CD4-positive, alpha-beta T cell treated with Interleukin-6 at 100 ng/mL for 8 hours (primary cell): Measurements from ENCODE around the gene ASCC2.

Experiments used
- DNase-seq: peaks from one replicate; pipeline ENCODE4 v3.0.0-alpha.2; 2020; ENCODE audit warnings: mixed read lengths, low spot score

Gene ASCC2

DNA sequence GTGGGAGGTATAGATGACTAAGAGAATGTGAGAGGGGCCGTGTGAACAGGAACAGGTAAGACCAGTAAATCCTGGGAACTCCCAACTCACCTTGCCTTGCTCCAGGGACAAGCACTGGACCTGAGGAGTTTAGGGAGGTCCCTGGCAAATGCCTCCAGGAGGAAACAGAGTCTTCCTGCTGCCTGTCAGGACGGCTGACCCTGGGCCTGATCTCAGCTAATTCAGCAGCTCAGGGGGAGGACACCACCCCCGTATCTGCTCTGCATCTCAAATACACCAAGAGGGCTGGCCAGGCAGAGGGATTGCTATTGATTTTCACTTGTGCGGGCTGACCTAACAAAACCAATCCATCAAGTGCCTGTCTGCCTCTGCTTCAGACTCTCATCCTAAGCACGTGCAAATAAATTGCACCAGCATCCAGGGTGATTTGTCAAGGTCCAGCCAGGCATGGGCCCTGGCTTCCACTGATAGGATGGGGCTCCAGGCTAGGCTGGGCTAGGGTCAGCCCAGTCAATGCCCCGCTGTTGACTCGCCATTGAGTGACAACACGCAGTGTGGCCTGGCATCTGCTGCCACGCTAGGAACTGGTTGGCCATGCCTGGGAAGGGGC, 50.6 kb downstream of the ASCC2 start:
- no peak for DNase-seq

DNA sequence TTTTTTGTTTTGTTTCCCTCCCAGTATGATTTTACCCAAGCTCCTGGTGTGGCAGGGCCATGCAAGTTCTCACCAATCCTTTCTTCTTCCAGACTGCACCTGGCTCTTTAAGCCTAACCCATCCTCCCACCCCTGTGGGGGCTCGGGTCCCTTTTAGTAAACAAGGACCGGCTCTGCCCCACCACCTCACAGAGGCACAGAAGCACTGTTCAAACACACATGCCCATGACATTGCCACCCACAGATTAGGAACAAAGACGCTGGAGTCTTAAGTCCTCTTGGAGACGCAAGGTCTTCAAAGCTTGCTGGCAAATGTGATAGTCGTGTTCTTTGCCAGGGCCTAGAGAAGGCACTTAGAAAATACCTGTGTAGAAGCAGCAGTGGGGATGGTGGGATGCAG, 52.0 kb downstream of the ASCC2 start:
- no peak for DNase-seq

DNA sequence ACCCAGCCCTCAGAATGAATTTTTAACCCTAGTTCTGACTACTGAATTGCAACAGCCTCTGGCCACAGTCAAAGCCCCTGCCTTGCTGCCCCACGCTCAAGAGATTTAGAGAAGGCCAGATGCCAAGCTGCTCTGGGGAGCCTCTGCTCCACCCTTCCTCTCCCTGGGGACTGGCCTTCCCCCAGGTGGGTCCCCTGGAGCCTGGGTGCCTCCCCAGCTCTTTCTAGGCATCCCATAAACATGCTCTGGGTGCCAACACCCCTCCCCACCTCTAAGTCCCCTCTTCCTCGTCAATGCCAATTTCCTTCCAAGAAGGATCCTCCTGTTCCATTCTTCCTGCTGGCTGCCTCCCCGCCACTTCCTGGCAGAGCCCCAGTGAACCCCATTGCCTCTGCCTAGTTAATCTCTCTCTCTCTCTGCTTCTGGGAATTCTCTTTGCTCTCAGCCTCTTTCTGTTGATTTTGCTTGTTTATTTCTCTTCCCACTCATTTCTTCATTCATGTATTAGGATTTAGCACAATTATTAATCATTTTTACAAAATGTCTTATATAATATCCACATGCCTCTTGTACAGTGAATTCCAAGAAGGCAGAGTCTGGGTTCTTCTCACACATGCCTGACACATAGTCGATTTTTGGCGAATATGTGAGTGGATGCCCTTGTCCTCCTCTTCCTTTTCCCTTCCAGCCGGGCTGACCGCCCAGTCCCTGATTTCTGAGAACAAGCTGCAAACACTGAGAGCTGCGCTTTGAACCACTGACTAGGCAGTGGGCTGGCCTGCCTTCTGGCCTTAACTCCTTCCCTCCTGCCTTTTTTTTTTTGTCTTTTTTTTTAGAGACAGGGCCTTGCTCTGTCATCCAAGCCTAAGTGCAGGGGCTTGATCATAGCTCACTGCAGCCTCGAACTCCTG, 53.4 kb downstream of the ASCC2 start:
- DNase-seq, result no peak

DNA sequence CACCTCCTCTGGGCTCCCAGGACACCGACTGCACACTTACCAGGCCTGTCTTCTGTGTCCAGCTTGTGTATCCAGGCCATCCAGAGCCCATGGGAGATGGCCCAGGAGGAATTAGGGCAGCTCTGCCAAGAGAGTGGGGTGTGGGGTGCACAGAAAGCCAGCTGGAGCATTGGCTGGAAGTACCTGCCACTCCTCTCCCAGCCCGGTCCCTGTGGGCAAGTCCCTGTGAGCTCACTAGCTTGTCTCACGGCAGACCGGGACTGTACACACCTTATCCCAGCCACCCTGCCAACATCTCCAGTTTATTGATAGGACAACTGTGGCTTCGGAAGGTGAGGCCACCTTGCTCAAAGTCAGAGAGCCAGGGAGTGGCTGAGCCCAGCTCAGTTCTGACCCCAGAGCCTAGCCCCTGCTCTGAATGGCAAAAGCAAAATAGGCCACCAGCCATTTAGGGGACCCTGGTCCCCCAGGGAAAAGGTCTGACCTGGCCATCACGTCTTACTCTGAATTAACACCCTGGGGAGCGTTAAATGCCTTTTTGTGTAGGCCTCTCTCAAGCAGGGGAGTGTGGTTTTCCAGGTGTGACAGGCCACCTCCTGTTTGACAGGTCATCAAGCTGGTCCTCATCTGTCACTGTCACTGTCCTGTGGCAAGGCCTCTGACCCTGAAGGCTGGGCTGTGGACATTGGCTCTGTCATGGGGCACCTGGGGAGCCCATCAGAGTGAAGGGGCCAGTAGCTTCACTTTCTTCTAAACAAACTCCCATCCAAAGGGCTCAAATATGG, 55.8 kb downstream of the ASCC2 start:
- no peak for DNase-seq

DNA sequence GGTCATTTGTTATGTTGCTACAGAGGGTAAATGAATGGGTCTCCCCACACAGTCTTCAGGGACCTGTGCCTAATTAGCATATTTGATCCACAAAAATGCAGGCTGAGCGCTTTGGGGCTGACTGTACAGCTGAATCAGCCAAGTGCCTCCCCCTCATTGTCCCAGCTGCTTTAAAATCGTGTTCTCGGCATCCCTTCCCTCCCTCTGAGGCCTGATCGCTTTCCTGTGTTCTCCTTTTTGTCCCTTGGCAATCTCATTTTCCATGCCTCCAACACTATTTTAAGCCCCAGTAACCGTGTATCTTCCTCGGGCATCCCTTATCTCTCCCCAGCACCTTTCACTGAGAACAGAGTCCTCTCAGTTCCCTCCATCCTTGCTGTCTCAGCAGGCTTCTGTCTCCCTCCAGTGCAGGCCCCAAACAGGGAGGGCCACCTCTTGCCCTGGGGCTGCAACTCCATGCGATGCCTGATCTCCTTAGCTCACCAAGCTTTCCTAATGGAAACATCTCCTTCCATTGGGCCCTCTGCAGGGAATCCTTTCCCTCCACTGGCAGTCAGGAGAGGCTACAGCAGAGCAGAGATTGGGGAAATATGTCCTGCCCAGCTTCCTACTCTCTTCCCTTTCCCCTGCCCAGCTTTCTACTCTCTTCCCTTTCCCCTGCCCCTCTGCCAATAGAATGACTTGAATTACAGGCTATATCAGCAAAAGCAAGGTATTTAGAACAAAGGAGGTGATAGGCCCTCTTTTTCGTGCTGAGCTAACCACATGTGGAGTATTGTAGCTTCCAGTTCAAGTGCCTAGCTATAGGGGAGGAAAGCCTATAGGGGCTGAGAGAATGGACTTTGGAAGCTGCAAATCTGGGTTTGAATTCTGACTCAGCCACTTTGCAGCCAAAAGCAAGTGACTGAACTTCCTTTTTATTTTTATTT, 57.1 kb downstream of the ASCC2 start:
- no peak for DNase-seq

DNA sequence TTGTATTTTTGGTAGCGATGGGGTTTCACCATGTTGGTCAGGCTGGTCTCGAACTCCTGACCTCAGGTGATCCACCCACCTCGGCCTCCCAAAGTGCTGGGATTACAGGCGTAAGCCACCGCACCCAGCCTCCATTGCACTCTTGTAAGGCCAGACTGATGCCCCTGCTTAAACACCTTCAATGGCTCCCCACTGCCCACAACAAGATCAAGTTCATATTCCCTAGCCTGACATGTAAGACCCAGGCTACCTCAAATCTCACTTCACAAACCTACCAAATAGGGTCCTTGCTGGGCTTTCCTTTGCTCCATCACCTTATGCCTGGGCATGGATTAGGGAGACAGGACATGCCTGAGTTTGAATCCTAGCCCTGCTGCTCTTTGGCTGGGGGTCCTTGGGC, 57.9 kb downstream of the ASCC2 start:
- DNase-seq, result no peak

DNA sequence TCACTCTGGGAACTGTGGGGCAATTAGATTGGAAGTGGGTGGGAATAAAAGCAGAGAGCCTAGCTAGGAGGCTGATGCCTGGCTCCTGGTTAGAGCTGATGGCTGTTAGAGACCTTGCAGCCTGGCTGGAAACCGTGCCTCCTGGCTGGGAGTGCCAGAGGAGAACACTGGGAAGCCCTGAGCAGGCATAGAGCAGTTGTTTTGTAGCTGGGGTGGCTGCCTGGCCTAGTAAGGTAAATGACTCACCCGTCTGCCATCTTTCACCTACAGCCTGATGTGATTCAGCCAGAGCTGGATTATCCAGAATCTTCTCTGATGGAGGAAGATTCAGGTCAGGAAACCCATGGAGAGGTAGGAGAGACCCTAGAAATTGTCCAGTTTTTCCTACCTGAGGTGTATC, 64.8 kb downstream of the ASCC2 start:
- no peak for DNase-seq

DNA sequence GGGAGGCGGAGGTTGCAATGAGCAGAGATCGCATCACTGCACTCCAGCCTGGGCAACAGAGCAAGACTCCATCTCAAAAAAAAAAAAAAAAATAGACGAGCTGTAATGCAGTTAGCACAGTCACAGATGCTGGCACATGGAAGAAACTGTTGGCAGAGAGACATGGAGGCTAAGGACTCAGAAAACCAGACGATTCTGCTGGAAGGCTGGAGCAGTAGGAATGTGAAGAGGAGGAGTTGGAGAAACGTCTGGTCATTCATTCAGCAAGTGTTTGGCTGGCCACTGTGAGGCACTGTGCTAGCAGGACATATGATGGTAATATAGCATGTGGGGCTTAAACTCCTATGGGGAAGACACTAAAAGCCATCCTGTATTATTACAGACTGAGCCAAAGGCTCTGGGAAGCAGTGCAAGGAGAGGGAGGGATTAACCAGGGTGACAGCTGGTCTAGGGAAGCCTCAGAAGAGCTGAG, 65.9 kb downstream of the ASCC2 start:
- DNase-seq, result no peak

DNA sequence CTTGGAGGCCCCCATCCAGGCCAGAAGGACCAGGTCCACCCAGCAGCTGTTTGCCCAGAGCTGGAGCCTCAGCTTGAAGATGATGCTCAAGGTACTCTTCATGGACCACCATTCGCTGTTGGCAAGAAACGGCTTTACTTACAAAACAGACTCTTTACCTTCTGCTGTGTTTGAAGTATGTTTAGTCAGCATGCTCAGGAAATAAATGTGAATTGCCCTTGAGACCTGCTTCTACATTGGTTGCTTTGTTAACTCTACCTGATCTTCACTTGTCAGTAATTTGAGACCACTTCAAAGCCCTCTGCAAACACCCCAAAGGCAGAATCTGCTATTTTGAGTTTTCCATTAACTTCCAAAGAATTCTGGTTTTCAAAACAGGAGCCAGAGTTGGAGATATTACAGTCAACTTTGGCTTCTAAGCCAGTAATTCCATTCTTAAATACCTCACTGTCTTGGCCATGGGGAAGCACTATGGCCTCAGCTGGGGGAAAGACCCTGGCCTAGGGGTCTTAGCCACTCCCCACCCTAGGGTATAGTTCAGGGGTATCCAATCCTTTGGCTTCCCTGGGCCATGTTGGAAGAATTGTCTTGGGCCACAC, 68.3 kb downstream of the ASCC2 start:
- no peak for DNase-seq

DNA sequence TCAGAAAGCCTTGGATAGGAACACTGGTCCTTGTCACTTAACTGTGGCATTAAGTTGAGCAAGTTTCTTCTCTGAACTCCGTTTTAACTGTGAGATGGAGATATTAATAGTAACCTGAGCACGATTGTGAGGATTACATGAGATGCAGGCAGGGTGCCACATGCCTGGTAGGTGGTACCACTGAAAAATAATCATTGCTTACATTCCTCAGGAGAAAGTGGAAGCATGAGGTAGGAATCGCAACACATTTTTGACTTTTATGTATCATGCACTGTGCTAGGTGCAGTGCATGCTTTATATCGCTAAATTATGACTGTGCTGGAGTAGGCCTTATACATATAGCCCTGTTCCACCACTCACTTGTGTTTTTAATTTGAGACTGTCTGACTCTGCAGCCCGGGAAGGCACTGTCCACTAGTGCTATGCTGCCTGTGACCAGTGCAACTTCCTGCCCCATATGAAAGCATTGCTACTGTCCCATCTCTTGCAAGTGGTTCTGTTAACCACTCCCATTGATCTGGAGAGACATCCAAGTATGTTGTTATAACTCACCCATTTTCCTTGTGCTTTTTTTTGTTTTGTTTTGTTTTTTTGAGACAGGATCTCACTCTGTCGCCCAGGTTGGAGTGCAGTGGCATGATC, 69.9 kb downstream of the ASCC2 start:
- no peak for DNase-seq

DNA sequence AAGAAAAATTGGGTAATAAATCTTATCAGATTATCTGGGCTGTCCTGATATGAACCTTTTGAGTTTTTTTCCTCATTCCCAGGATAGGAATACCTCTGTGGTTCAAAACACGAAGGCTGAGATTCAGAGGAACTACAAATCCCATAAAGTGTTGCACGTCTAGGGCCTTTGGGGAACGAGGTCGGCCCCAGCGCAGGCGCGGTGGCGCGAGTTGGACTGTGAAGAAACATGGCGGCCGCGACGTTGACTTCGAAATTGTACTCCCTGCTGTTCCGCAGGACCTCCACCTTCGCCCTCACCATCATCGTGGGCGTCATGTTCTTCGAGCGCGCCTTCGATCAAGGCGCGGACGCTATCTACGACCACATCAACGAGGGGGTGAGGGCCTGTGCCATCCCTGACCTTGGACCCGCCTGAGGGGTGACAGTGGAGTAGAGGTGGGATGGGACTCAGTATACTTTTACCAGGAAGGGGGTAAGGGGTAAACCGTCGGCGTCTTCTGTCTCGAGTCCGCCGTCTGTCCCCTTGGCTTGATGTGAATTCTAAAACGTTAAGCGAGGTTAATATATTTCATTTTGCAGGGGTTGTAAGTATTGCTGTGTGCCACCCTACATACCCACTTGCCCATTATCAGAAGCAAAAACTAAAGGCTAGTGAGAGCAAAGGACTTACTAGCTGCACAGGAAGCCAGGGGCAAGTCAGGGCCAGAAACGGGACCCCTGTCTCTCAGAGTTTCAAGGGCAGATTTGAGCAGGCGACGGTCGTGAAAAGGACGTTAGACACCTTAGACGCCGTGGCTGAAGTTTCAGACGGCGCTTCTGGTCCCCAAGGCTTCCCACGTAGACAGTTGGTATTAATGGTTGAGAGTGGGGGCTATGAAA, 70.7 kb downstream of the ASCC2 start, which contains the start of gene UQCR10:
Gene UQCR10 (plus strand): TSS at position 199 of the 881 bp plus-strand sequence. CDS start 30 bp downstream, at position 229.
- DNase-seq, result peak; percentile 92

DNA sequence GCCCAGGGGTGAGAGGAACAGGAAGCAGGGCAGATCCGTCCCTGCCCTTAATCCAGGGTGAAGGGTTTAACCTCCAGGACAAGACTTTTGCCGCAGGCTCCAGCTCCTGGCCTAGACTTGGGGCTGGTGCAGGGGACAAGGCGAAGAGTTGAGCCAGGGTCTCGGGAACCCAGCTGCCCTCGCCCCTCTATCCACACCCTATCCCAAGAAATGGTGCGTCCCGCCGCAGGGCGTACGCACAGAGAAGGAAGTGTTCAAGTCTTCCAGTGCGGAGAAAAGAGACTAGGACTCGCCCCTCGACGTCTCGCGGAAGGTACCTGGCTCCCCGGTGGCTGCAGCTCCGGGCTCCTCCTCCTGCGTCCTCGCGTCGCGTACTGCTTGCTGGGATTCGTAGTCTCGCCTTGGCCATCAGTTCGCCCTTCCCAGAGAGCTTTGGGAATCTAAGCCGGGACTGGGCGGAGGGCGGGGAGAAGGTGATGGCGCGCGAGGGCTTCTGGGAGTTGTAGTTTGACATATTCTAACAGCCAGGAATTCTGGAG, 71.4 kb downstream of the ASCC2 start, which contains the start of gene ZMAT5:
Gene ZMAT5 (minus strand): TSS at position 376 of the 539 bp plus-strand sequence. CDS start 18,463 bp downstream, outside the sequence.
- DNase-seq, result peak; percentile 95

DNA sequence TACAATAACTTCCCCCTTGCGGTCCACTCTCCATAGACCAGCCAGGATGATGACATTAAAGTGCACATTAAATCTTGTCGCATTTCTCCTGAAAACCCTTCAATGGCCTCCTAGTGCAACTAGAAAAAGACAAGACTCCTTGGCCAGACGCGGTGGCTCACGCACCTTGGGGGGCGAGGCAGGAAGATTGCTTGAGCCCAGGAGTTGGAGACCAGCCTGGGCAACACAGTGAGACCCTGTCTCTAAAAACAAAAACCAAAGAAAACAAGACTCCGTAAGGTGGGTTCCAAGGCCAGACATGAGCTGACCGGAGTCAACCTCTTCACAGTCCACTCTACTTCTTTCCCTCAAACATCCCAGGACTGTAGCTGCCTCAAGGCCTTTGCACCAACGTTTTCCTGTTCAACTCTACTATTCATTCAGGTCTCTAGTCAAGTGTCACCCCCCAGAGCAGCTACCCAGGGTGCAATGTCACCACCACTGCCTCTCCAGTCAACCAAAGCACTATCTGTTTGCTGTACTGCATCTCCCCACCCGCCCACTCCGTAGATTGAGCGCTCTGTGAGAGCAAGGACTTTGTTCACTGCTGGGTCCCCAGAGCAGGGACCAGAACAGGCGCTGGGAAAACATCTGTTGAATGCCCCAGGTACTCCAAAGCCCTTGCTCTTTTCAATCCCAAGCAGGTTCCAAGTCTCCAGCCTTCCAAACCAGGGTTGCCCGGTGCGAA, 72.0 kb downstream of the ASCC2 start:
- no peak for DNase-seq

DNA sequence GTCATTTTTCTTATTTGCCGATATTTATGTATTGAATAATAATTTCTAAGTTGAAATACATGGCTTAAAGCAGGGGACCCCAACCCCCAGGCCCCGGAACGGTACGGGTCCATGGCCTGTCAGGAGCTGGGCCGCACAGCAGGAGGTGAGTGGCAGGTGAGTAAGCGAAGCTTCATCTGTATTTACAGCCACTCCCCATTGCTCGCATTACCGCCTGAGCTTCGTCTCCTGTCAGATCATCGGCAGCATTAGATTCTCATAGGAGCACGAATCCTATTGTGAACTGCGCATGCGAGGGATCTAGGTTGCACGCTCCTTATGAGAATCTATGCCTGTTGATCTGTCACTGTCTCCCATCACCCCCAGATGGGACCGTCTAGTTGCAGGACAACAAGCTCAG, 75.8 kb downstream of the ASCC2 start:
- DNase-seq, result no peak

DNA sequence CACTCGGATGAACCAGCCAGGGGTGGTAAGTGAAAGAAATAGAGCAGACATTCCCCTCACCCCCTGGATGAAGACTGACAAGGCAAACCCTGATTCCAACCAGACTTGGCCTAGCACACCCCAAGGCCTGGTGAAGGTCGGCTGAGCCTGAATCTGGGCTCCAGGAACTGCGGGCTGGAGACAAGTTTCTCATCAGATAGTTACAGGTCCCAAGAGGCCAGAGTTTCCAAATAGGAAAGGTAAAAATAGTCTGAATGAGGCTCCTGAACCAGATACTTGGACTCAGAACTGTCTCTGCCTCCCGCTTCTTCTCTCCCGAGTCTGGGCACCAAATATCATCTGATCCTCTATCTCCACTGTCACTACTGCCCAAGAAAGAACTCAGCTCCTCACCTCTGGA, 79.1 kb downstream of the ASCC2 start:
- DNase-seq, result no peak

DNA sequence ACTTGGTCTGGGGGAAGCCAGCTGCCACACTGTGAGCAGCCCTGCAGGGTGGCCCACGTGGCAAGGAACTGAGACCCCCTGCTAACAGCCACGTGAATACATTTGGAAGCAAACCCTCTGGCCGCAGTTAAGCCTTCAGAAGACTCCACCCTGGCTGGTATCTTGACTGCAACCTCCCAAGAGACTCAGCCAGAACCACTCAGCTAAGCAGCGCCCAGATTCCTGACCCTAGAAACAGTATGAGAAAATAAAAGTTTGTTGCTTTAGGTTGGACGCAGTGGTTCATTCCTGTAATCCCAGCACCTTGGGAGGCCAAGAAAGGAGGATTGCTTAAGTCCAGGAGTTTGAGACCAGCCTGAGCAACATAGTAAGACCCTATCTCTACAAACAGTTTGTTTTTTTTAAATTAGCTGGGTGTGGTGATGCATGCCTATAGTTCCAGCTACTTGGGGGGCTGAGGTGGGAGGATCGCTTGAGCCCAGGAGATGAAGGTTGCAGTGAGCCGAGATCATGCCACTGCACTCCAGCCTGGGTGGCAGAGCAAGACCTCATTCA, 79.9 kb downstream of the ASCC2 start:
- no peak for DNase-seq

DNA sequence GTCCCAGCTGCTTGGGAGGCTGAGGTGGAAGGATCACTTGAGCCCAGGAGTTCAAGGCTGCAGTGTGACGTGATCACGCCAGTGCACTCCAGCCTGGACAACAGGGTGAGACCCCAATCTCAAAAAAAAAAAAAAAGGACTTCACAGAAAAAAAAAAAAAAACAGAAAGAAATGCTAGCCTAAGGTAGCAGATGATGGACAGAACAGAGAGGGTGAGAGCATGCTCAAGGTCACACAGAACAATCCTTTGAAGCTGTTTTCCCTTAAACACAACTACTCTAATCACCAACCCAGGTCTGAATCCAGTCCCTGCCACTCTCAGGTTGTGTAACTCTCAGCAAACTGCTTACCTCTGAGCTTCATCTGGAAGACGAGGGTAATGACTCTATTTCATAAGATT, 81.0 kb downstream of the ASCC2 start:
- no peak for DNase-seq

DNA sequence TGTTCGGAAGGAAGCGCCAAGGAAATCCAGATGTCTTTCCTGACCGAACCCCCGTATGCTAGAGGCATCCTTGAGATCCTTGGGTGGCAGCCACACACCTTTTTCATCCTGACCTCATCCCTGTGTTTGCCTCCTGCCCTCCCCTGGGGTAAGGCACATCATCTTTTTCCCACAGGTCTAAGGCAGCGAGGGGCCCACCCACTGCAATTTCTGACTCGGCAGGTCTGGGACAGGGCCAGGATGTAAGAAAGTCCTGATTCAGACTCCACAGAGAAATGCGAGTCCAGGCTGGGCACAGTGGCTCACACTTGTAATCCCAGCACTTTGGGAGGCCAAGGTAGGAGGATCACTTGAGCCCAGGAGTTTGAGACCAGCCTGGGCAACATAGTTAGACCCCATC, 81.7 kb downstream of the ASCC2 start:
- no peak for DNase-seq
